Measurements from ENCODE around the gene DOCK4.

The DOCK4 gene

DNA sequence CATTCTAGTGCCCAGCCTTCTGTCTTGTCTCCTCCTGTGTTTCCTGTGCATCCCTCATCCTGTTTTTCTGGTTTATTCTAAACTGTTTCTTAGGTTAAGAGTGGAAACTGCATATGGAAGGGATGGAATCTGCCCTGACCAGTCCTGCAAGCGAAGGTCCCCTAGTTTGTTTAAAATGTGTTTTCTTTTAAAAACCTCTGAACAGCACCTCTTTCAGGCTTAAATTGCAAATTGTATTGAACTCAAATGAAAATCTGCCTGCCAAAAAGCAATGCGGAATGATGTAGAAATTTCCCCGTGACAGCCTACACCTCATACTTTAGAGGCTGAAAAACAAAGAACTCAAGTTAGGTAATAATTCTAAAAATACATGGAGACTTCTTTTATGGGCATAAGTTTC lies 421.1 kb downstream of the DOCK4 start:
- no peak for DNase-seq

- DNase-seq, result peak; percentile 29
Observed at GRCh38 chr7:111784296-111784695, 421.9 kb downstream of the DOCK4 start.

GRCh38 chr7:111783854-111784253 lies 422.3 kb downstream of the DOCK4 start:
- no peak for DNase-seq

DNA sequence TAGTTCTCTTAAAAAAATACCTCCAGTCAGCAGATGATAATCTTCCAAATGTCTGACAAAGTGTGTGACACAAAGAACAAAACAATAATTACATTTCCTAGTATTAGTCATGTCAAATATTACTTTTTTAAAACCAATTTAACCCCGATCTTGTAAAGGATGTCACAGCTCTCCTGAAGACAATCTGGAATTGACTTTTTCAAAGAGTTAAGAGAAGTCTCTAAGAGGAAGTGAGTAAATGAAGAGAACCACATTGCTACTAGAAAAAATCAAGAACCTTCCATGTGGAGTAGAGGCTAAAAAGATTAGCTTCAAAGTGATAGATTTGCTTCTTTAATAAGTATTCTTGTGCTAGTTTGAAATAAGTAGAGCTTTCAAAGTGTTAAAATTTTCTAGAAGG lies 425.7 kb downstream of the DOCK4 start:
- no peak for DNase-seq

DNA sequence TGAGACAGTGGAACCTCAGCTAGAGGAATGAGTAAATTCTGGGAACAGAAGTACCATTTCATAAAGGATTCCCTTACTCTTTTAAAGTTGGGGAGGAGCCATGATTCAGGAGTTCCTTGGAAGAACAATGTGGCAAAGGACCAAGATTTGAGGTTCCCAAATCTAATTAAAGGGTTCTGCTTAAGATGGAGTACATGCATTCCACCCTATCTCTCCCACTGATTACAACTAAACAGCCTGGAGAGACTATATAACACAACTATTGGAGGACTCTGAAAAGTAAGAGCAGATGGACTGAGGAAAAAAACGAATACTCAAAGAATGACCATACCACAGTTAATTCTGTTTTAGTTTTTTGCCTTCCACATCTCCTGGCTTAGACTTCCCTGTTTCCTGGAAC lies 431.0 kb downstream of the DOCK4 start:
- DNase-seq, result no peak

DNA sequence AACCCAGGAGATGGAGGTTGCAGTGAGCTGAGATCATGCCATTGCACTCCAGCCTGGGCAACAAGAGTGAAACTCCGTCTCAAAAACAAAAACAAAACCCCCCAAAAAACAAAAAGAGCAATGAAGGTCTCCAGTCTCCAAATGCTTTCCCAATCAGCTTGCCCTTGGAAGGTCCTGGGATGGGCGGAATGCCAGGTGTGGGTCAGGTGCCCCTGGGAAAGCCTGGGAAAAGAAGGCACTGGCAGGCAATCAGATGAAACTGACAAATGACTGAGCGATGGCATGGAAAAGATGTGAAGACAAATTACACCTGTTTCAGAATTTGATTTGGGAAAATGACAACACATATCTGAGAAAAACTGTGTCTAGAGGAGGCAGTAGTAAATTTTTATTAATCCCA lies 433.5 kb downstream of the DOCK4 start:
- no peak for DNase-seq

GRCh38 chr7:111771638-111772037 lies 434.6 kb downstream of the DOCK4 start:
- DNase-seq, result no peak

- DNase-seq, result no peak
Observed at GRCh38 chr7:111770116-111770515, 436.1 kb downstream of the DOCK4 start.

DNA sequence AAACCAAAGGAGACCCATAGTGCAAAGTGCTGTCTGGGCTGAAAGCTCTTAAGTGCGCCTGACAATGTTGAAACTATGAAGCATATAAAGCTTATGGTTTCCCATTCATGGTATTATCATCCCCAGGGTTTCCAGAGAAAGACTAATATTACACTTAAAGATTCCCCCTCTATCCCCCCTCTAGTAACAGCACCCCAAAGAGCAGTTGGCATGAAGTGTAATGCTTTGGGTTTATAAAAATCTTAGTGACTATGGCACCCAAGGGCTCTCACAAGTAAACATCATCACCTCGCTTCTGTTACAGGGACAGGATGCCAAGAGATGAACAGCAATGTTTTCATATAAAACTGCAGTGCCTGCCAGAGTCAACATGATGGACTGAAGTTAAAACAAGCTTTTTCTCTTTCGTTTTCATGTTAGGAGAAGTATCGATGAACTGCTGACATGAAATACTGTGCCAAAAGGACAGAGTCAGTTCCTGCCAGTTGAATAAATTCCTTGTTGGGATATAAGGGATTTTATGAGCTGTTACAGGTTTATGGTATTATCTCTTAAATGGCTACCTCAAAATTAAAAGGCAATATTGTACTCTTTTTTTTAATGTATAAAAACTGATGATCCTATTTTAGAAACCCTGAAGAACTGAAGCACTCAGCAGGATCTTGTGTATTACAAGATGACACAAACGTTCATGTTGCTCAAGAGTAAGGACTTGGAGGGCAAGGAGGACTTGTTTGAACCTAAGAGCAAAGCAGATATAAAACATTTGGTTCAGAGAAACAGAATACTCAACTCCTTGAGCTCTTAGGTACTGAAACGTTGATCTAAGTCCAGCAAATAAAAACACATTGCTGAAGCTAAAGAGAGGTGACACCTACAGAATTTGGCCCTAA lies 440.2 kb downstream of the DOCK4 start:
- DNase-seq, result no peak

- peak; percentile 18 for DNase-seq
Observed at GRCh38 chr7:111763221-111763801, 442.9 kb downstream of the DOCK4 start.

DNA sequence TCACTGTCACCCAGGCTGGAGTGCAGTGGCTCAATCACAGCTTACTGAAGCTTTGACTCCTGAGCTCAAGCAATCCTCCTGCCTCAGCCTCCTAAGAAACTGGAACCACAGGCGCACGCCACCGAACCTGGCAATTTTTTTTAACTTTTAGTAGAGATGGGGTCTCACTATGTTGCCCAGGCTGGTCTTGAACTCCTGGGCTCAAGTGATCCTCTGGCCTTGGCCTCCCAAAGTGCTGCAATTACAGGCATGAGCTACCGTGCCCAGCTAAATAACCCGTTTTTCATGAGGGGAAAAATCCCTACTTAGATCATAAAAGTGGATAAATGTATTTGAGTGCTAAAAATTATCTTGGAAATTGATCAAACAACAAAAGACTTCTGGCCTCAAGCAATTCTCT lies 443.4 kb downstream of the DOCK4 start:
- no peak for DNase-seq

GRCh38 chr7:111762211-111762610 lies 444.0 kb downstream of the DOCK4 start:
- DNase-seq, result no peak

- no peak for DNase-seq
Observed at GRCh38 chr7:111760043-111760442, 446.2 kb downstream of the DOCK4 start.

DNA sequence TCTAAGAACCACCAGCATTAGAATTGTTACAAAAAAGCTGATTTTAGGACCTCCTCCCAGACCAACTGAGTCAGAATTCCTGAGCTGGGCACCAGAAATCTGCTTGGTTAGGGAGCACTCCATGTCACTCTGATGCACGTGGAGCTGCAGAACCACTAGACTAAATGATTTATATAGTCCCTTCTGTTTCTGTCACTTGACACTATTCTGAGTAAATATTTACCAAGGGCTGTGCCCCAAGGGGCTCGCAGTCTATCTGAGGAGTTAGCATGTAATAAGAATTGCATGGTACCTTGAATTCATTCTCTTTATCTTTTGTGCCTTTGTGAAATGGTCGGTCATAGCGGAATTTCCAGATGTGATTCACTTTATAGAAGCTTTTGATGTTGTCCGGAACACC lies 447.9 kb downstream of the DOCK4 start:
- no peak for DNase-seq

DNA sequence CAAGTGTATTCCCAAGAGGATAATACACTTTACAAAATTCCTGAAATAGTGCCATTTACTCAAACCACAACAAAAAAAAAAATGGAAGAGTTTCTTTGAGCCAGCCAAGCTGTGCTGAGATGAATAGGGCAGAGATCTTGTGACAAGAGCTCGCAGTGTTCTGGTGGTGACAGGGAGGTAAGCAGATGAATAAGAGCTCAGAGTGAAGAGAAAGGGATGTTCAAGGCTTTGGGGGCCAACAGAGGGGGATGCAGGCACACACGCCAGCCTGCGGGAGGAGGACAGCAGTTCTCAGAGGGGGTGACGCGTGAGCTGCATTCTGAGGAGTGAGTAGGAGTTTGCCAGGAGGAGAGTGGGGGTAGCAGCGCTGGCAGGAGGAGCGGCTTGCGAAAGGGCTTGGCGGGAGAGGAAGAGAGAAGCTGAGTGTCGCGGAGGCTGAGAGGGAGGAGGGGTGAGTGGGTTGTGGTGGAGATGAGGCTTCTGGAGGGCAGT lies 449.5 kb downstream of the DOCK4 start:
- no peak for DNase-seq

DNA sequence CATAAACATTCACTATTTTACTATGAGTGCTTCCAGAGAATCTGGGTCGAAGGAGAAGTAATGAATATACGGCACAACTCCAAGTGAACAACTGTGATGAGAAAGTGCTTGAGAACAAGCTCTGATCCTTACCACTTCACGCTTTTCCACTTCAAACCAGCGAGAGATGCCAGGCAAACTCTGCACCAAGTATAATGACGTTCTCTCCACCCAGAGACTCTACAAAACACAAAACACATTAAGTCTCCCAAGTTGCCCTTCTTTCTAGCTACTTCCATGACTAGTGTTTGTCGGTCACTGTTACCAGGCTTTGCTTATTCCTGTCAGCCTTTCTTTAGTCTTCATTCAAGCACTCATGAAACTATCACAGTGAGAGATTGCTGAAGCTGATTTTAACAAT lies 450.8 kb downstream of the DOCK4 start:
- no peak for DNase-seq

DNA sequence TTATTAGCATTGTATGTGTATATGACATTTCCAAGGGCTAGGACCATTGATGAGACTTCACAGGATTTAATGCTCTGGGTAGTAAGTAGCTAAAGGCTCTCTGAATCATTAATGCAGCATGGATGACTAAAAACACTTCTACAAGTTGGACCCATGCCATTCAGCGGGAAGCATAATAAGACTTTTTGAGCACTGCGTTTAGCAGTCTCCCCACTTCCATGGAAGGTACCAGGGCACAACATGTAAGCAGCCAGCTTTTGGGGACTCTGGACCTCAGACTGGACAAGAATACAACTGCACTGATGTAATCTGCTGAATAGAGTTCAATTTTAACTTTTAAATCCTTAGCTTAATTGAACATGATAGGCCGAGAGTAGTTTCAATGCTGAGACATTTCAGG lies 452.2 kb downstream of the DOCK4 start:
- no peak for DNase-seq

- no peak for DNase-seq
Observed at GRCh38 chr7:111752022-111752582, 454.1 kb downstream of the DOCK4 start.

DNA sequence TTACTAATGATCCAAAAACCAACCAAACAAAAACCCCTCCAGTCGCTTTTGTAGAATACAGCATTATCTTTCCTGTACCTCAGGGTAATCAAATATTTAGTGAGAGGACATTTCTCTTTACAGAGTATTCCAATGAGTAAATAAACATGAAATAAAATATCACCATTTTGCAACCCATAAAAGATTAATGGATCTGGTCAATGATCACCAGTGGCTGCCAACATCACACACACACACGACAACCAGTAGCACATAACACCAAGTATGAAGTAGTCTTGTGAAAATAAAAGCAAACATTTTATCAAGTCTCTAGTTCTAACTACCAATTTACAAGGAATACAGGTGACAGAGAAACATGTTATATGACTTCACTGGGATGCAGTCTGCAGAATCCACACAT lies 455.3 kb downstream of the DOCK4 start:
- no peak for DNase-seq

DNA sequence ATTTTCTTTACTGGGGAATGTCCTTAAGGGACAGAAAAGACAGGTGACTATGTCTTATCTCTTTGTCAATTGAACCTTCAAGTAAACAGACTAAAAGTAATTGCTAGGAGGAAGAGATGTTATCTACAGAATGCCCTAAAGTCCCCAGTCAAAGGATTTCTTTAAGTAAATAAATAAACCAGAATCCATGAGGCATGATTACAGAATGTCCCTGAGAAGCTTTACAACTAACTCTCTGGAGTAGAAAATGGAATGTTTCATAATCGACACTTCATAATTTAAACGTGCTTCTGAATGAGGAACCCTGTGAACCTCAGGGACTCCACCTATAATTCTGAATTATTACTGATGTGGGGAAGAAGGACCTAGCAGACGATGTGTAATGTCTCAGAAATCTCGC lies 456.0 kb downstream of the DOCK4 start:
- DNase-seq, result no peak

GRCh38 chr7:111749625-111750024 lies 456.6 kb downstream of the DOCK4 start:
- no peak for DNase-seq

DNA sequence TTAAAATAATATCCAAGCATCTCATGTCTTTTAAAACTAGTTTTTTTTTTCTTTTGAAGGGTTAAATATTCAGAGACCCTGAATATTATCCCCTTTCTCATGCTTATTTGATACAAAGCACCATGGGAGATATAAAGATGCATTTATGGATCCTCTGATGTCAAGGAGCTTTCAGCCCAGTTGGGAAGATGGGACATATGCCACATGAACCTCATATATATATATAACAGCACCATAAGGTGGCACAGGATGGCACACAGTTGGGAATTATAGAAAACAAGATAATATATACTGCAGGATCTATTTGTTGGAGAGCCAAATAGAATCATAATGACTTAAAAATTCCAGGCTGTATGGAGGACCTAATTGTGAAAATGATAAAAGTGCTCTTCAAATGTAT lies 458.5 kb downstream of the DOCK4 start:
- no peak for DNase-seq

DNA sequence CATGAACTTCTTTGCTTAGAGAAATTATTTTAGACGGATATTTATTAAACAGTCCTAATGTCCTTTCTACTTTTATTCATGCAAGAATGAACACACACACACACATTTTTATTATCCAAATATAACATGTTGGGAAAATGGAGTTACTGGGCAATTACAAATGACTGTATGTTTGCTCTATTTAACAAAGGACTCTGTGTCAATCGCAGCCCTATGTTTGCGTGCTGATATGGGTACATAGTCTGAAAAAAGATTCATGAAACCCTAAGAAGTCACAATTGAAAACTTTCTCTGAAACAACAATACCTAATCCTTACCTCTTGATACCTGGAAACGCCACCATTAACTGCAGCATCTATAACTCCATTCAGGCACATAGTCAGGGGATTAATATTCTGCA lies 459.2 kb downstream of the DOCK4 start:
- no peak for DNase-seq

GRCh38 chr7:111744501-111745155 lies 461.6 kb downstream of the DOCK4 start:
- DNase-seq, result no peak
